SU-DHL-6 (cell line): Measurements from ENCODE around the gene HIPK3.
"Not testable (repeated sequence)": the region's sequence is repeated elsewhere in the genome, so short reads cannot be mapped to it uniquely, and the experiment has no call there.

ENCODE experiments used
- H2AFZ ChIP-seq: fragments of 200-600 bp; sonication (generic); 2 replicates; pipeline ENCODE4 v1.6.1; 2014; ENCODE audit warnings: low read depth, mild to moderate bottlenecking, moderate library complexity, mixed read lengths, antibody characterized with exemption, low read length; ENCODE audit not compliant: severe bottlenecking
- H3F3A ChIP-seq: fragments of 200-600 bp; shearing (Covaris generic); 2 replicates; pipeline ENCODE4 v1.6.0; 2016; ENCODE audit warnings: antibody characterized with exemption, mild to moderate bottlenecking; ENCODE audit not compliant: insufficient read depth
- H3K27ac ChIP-seq: fragments of 200-600 bp; sonication (generic); 2 replicates; pipeline ENCODE4 v1.5.1; 2016; ENCODE audit warnings: low read depth, mild to moderate bottlenecking, low read length, moderate library complexity, mixed read lengths
- H3K27me3 ChIP-seq: fragments of 200-600 bp; sonication (generic), shearing (Covaris generic); 2 replicates; pipeline ENCODE4 v1.6.0; 2014; ENCODE audit warnings: mild to moderate bottlenecking, low read length
- H3K36me3 ChIP-seq: fragments of 200-600 bp; sonication (generic); 2 replicates; pipeline ENCODE4 v1.6.1; 2014; ENCODE audit warnings: mild to moderate bottlenecking, low read length, mixed read lengths
- H3K4me2 ChIP-seq: fragments of 300-600, 200-600 bp; shearing (Covaris generic), sonication (generic); 2 replicates; pipeline ENCODE4 v1.6.0; 2014; ENCODE audit warnings: low read length, low read depth, mild to moderate bottlenecking; ENCODE audit not compliant: poor library complexity, severe bottlenecking
- H3K4me3 ChIP-seq: fragments of 200-600 bp; sonication (generic); 2 replicates; pipeline ENCODE4 v1.5.1; 2014; ENCODE audit warnings: antibody characterized with exemption, low read length, mild to moderate bottlenecking, mixed read lengths; ENCODE audit not compliant: insufficient read depth, poor library complexity, severe bottlenecking
- H3K79me2 ChIP-seq: fragments of 200-600 bp; sonication (generic); 2 replicates; pipeline ENCODE4 v1.6.1; 2014; ENCODE audit warnings: mild to moderate bottlenecking, low read length, moderate library complexity; ENCODE audit not compliant: insufficient read depth
- H3K9ac ChIP-seq: fragments of 200-600 bp; sonication (generic); 2 replicates; pipeline ENCODE4 v1.7.0; 2014; ENCODE audit warnings: mild to moderate bottlenecking, low read length
- H3K9me2 ChIP-seq: fragments of 200-600 bp; sonication (generic); replicated peaks from 2 replicates; pipeline ENCODE4 v1.6.1; 2014; ENCODE audit warnings: low read length; ENCODE audit not compliant: insufficient read depth
- H3K9me3 ChIP-seq: fragments of 200-600 bp; sonication (generic); 2 replicates; pipeline ENCODE4 v1.6.1; 2014; ENCODE audit warnings: low read length, mixed read lengths; ENCODE audit not compliant: insufficient read depth
- H4K20me1 ChIP-seq: fragments of 200-600 bp; sonication (generic); 2 replicates; pipeline ENCODE4 v1.6.1; 2014; ENCODE audit warnings: low read depth, mild to moderate bottlenecking, antibody characterized with exemption, low read length, moderate library complexity, mixed read lengths
- CTCF ChIP-seq: fragments of 200-600 bp; sonication (generic); IDR thresholded peaks from one replicate; pipeline ENCODE4 v1.5.1; 2017; ENCODE audit warnings: antibody characterized with exemption, mild to moderate bottlenecking, low read length, moderate library complexity; ENCODE audit not compliant: insufficient read depth, poor library complexity, severe bottlenecking
- EZH2phosphoT487 ChIP-seq: fragments of 200-600 bp; sonication (generic), shearing (Covaris generic); conservative IDR thresholded peaks from 2 replicates; pipeline ENCODE4 v1.6.1; 2018; ENCODE audit warnings: mild to moderate bottlenecking, antibody characterized with exemption, low read length, moderate library complexity, mixed read lengths

HIPK3 gene

GRCh38 chr11:33234397-33235190 lies 22.6 kb upstream of the HIPK3 start:
- no peak overlapping the region for H3K27ac ChIP-seq
- H2AFZ ChIP-seq: no peak overlapping the region
- no peaks in the 10 kb centered on the region for H3K9me3 ChIP-seq
- no peak overlapping the region for H3K9ac ChIP-seq
- no peak for TF ChIP-seq EZH2phosphoT487
- no peak for TF ChIP-seq CTCF
- H3K4me3 ChIP-seq: no peak overlapping the region
- no peaks in the 10 kb centered on the region for H3F3A ChIP-seq
- no peaks in the 10 kb centered on the region for H3K36me3 ChIP-seq
- H4K20me1 ChIP-seq: no peaks in the 10 kb centered on the region
- no peaks in the 10 kb centered on the region for H3K79me2 ChIP-seq
- H3K4me2 ChIP-seq: no peak overlapping the region
- no peaks in the 10 kb centered on the region for H3K9me2 ChIP-seq
- H3K27me3 ChIP-seq: no peaks in the 10 kb centered on the region

- Histone ChIP-seq H3K9ac (no peak overlapping the region), H3K9me3 (no peaks in the 10 kb centered on the region), H3K36me3 (no peaks in the 10 kb centered on the region), H3K79me2 (no peaks in the 10 kb centered on the region), H3K4me2 (no peak overlapping the region), H4K20me1 (no peaks in the 10 kb centered on the region), H3K27ac (no peak overlapping the region), H2AFZ (no peak overlapping the region), H3K27me3 (no peaks in the 10 kb centered on the region), H3K4me3 (no peak overlapping the region), H3K9me2 (no peaks in the 10 kb centered on the region), H3F3A (no peaks in the 10 kb centered on the region)
- TF ChIP-seq EZH2phosphoT487 (no peak), CTCF (no peak)
Measured at GRCh38 chr11:33237039-33237597, 20.1 kb upstream of the HIPK3 start.

GRCh38 chr11:33242575-33242974 lies 14.6 kb upstream of the HIPK3 start:
- Histone ChIP-seq H3K4me3 (no peak overlapping the region), H3F3A (no peaks in the 10 kb centered on the region), H3K27me3 (no peaks in the 10 kb centered on the region), H3K9me2 (no peaks in the 10 kb centered on the region), H3K4me2 (no peak overlapping the region), H3K27ac (no peak overlapping the region), H4K20me1 (no peaks in the 10 kb centered on the region), H3K79me2 (no peaks in the 10 kb centered on the region), H3K9ac (no peak overlapping the region), H3K9me3 (no peaks in the 10 kb centered on the region), H2AFZ (no peak overlapping the region), H3K36me3 (no peaks in the 10 kb centered on the region)
- TF ChIP-seq EZH2phosphoT487 (no peak), CTCF (no peak)

- H4K20me1 ChIP-seq, H3K9me3 ChIP-seq, H3K9ac ChIP-seq, H3K36me3 ChIP-seq, H3K9me2 ChIP-seq, H2AFZ ChIP-seq, H3K27me3 ChIP-seq, H3K27ac ChIP-seq, H3K4me3 ChIP-seq, H3F3A ChIP-seq, H3K4me2 ChIP-seq, H3K79me2 ChIP-seq: not testable (repeated sequence)
Measured at GRCh38 chr11:33243654-33244053, 13.5 kb upstream of the HIPK3 start.
